Measurements from ENCODE around the gene MCTS1. TPM values are rescaled to one million over a fixed set of nuclear protein-coding genes. Genes with fewer than 3 reads are reported as not detected.
"Not testable (repeated sequence)": the region's sequence is repeated elsewhere in the genome, so short reads cannot be mapped to it uniquely, and the experiment has no call there.

Gene MCTS1
- total RNA-seq, 1 donor from 2014 or later, result 24.4 TPM

GRCh38 chrX:120629667-120630537 is 26.0 kb downstream of the MCTS1 start, which contains the start of gene C1GALT1C1:
Gene C1GALT1C1 (minus strand): TSS chrX:120630054. CDS start chrX:120627166, 2,888 bp downstream.
- DNase-seq (ENCODE audit: low read depth in 2 of 2), result peak; percentile 93 to 94

- DNase-seq (ENCODE audit: low read depth in 2 of 2), result no peak
Measured at GRCh38 chrX:120638619-120639018, 34.7 kb downstream of the MCTS1 start.

GRCh38 chrX:120642871-120643270 is 39.0 kb downstream of the MCTS1 start:
- DNase-seq (ENCODE audit: low read depth in 2 of 2), result no peak

- peak; percentile 10 to 23 for DNase-seq (ENCODE audit: low read depth in 2 of 2)
Measured at GRCh38 chrX:120647127-120647526, 43.2 kb downstream of the MCTS1 start.

- DNase-seq (ENCODE audit: low read depth in 2 of 2), result not testable (repeated sequence)
Measured at GRCh38 chrX:120652256-120652655, 48.4 kb downstream of the MCTS1 start.

GRCh38 chrX:120653000-120653399 is 49.1 kb downstream of the MCTS1 start:
- DNase-seq (ENCODE audit: low read depth in 2 of 2), result no peak

- DNase-seq (ENCODE audit: low read depth in 2 of 2), result no peak
Measured at GRCh38 chrX:120660637-120661036, 56.7 kb downstream of the MCTS1 start.

Other genes with a start within 250 kb of the MCTS1 start
- gene ATP1B4, start 242.0 kb upstream of the MCTS1 start, total RNA-seq, result not detected in 2 replicates
- 81.5 and 117 TPM in 2 replicates for gene LAMP2, start 134.8 kb upstream of the MCTS1 start, total RNA-seq
- 30.8 and 32.9 TPM in 2 replicates for gene CUL4B, start 43.1 kb upstream of the MCTS1 start, total RNA-seq
- gene C1GALT1C1, start 26.0 kb downstream of the MCTS1 start, total RNA-seq, result 42.7 and 49.2 TPM in 2 replicates

All from lung microvascular endothelial cell (primary cell).